ENCODE data around the gene USP33.

- TF ChIP-seq CTCF (conservative IDR thresholded peaks at IDR 0.05; ENCODE audit: low read depth, low read length) (no peak), EZH2 (IDR thresholded peaks at IDR 0.05; ENCODE audit: borderline replicate concordance, low read depth, low read length, poor library complexity, severe bottlenecking) (no peak)
Observed at GRCh38 chr1:77762072-77762476, 2.4 kb upstream of the USP33 start.

Measured in A673 (cell line).